Kidney (tissue), 14 donors: ENCODE results near the gene TMEM108. TPM values are rescaled to one million over a fixed set of nuclear protein-coding genes. Genes with fewer than 3 reads are reported as not detected.

ENCODE experiments used
- DNase-seq, 5 donors: peaks; one replicate each; pipeline ENCODE4 v3.0.0-alpha.2; 2013 to 2020
- FAIRE-seq: peaks from 2 replicates; lab custom pipeline; 2012; peaks lifted over from hg19 to GRCh38; lab: Jason Lieb, UNC
- H3K27ac ChIP-seq, 2 donors: one replicate each; pipeline ENCODE4 v1.7.0; 2013; ENCODE audit warnings: low read depth in 2 of 2, low read length in 2 of 2, inconsistent platforms in 1 of 2
- H3K27me3 ChIP-seq: one replicate; pipeline ENCODE4 v1.7.1; 2013; ENCODE audit warnings: low read length, inconsistent platforms; ENCODE audit not compliant: control insufficient read depth, insufficient read depth
- H3K36me3 ChIP-seq, 3 donors: one replicate each; pipeline versions ENCODE4 v1.7.0 to v1.7.1; 2013; ENCODE audit warnings: low read length in 3 of 3, control low read depth in 1 of 3, inconsistent platforms in 1 of 3; ENCODE audit not compliant: insufficient read depth in 3 of 3, control insufficient read depth in 2 of 3
- H3K4me1 ChIP-seq, 3 donors: one replicate each; pipeline versions ENCODE4 v1.7.0 to v1.7.1; 2013; ENCODE audit warnings: low read length in 3 of 3, inconsistent platforms in 1 of 3, low read depth in 1 of 3; ENCODE audit not compliant: control insufficient read depth in 2 of 3, insufficient read depth in 2 of 3
- H3K4me3 ChIP-seq, 3 donors: one replicate each; pipeline versions ENCODE4 v1.7.0 to v1.8.1; 2013; ENCODE audit warnings: low read length in 3 of 3, control low read depth in 1 of 3, inconsistent platforms in 1 of 3
- H3K9ac ChIP-seq, 3 donors: one replicate each; pipeline versions ENCODE4 v1.7.0 to v1.7.1; 2013; ENCODE audit warnings: low read length in 3 of 3, control low read depth in 1 of 3, inconsistent platforms in 1 of 3
- H3K9me3 ChIP-seq, 3 donors: one replicate each; pipeline versions ENCODE4 v1.7.0 to v1.7.1; 2013; ENCODE audit warnings: low read length in 3 of 3, control low read depth in 1 of 3, inconsistent platforms in 1 of 3; ENCODE audit not compliant: control insufficient read depth in 2 of 3, insufficient read depth in 1 of 3
- intact Hi-C: fragments of 100-400 bp; cut with DNase I; formaldehyde crosslinking; loops from one replicate; pipeline ENCODE4 v1.11.1; 2022
- polyA plus RNA-seq: library from polyadenylated mRNA; stranded (reverse); fragments of 350-450 nt; fragmentation: Illumina TruSeq; extraction: RNeasy Lipid Tissue Mini Kit (QIAGEN cat#74804); gene quantifications from one replicate; pipeline ENCODE4 v1.2.3, GENCODE V29; 2014; ENCODE audit warnings: low read depth, low replicate concordance; ENCODE audit not compliant: insufficient read depth
- total RNA-seq: library from RNA; stranded (reverse); fragmentation: NEBNext Ultra II Directional; extraction: Animal tissue kit (Norgen Biotek cat#: 25700); gene quantifications from one replicate; pipeline ENCODE4 v1.2.1, GENCODE V29; 2021
- TF ChIP-seq, protein P1 (sequence below): IDR thresholded peaks from 3 replicates; pipeline ENCODE4 v1.5.1; 2012; ENCODE audit warnings: mild to moderate bottlenecking, moderate library complexity, borderline replicate concordance; ENCODE audit not compliant: insufficient read depth; ENCODE audit errors: extremely low read depth
- donor health status: control.
- donor health status: control.
- donor health status: control.
- donor health status: control.
- donor health status: control.
- donor health status: DM: yes; HTN: yes; CAD: no.
- donor health status: Normal renal cell carcinoma (clear cell type).

TMEM108 gene
- total and polyA plus RNA-seq, 2 donors from 2014 or later: 0.91 to 1.5 TPM

DNA sequence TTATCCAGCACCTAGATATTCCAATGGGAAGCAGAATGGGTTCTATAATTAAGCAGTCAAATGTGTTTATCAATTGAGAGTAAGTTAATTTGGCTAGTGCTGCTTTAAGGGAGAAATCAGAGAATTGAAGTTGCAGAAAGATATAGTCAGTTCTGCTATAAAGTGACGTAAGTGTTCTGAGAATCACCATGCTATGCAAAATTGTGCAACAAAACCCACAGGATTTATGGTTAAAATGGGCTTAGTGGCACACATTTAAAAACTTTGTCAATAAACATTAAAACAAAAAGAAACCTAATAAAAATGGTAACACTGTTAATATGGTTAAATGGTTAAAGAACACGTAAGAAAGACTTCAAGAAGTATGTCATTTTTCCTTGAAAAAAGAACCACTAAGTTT lies 74.5 kb downstream of the TMEM108 start:
- H3K4me3 ChIP-seq: no peak overlapping the region
- DNase-seq (no peak), FAIRE-seq (no peak)
- no peak overlapping the region for H3K27ac ChIP-seq
- no peaks in the 10 kb centered on the region for H3K9me3 ChIP-seq
- TF ChIP-seq, protein P1, sequence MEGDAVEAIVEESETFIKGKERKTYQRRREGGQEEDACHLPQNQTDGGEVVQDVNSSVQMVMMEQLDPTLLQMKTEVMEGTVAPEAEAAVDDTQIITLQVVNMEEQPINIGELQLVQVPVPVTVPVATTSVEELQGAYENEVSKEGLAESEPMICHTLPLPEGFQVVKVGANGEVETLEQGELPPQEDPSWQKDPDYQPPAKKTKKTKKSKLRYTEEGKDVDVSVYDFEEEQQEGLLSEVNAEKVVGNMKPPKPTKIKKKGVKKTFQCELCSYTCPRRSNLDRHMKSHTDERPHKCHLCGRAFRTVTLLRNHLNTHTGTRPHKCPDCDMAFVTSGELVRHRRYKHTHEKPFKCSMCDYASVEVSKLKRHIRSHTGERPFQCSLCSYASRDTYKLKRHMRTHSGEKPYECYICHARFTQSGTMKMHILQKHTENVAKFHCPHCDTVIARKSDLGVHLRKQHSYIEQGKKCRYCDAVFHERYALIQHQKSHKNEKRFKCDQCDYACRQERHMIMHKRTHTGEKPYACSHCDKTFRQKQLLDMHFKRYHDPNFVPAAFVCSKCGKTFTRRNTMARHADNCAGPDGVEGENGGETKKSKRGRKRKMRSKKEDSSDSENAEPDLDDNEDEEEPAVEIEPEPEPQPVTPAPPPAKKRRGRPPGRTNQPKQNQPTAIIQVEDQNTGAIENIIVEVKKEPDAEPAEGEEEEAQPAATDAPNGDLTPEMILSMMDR: no peak
- H3K4me1 ChIP-seq: no peaks in the 10 kb centered on the region
- no peaks in the 10 kb centered on the region for H3K36me3 ChIP-seq
- no peaks in the 10 kb centered on the region for H3K27me3 ChIP-seq
- intact Hi-C loops: no loop called here
- H3K9ac ChIP-seq: no peak overlapping the region

DNA sequence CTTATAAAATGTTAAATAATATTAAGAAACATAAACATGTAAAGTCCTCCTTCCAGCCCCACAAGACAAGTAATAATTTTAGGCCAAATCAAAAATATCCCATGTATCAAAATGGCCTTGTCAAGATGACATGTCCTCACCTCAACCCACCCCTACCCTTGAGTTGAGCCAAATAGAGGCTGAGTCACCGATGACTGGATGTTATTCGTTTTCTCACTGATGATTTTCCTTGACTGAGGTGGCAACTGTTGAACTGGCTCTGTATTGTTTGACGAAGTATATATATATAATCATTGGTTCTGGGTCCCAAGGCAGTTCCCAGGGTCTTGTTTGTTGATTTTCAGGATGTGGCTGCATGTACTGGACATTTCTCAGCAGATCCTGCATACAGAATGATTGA lies 75.3 kb downstream of the TMEM108 start:
- FAIRE-seq: no peak
- H3K36me3 ChIP-seq: no peaks in the 10 kb centered on the region
- no peak overlapping the region for H3K27ac ChIP-seq
- no peak overlapping the region for H3K9ac ChIP-seq
- no peak overlapping the region for H3K4me3 ChIP-seq
- no peak for DNase-seq
- no peaks in the 10 kb centered on the region for H3K4me1 ChIP-seq
- TF ChIP-seq, protein P1: no peak
- intact Hi-C loops: no loop called here
- H3K27me3 ChIP-seq: no peaks in the 10 kb centered on the region
- no peaks in the 10 kb centered on the region for H3K9me3 ChIP-seq

DNA sequence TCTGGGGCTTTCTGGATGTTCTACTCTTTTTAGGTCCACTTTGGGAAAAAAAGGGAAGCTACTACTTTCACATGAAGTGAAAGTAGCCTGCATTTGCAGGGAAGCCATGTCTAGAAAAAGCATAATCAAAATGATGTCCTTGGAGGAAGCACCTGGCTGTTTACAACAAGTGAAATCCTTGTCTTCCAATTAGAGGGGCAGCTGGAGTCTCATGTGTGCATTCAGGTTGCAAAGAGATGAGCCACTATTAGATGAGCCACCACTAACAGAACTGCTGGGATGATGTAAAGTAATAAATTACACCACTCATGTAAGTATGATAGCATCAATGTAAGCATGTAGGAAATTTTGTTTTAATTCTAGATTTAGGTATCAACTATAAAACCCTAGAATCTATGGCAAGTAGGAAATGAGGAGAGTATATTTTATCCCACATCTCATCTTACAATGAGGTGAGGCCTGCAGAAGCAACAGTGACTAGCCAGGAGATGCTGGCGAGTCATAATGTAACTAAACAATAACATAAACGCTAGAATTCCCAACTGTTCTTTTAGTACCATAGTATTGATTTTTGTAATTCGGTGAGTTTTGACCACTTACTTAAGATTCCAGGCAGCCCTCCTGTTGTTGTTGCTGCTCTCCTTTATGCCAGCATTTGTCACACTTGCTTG lies 75.9 kb downstream of the TMEM108 start:
- TF ChIP-seq, protein P1: no peak
- no peak overlapping the region for H3K27ac ChIP-seq
- intact Hi-C loops: no loop called here

DNA sequence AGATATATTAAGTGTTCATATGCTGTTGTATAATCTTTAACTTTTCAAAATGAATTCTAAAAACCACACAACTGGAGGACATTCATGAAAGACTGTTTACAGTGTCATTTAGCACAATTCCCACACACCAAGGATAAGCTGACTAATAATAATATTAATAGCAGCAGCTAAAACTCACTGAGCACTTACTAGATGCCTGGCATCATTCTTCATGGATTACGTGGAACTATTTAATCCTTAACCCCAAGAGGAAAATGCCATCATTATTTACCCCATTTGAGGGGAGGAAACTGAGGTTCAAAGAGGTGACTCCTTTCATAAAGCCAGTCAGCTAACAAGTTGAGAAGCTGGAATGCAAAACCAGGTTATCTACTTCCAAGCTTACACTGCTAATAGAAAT lies 77.0 kb downstream of the TMEM108 start:
- H3K36me3 ChIP-seq: no peaks in the 10 kb centered on the region
- no peaks in the 10 kb centered on the region for H3K27me3 ChIP-seq
- no peak overlapping the region for H3K27ac ChIP-seq
- H3K9ac ChIP-seq: no peak overlapping the region
- TF ChIP-seq, protein P1: no peak
- no peak for DNase-seq
- H3K9me3 ChIP-seq: no peaks in the 10 kb centered on the region
- no peaks in the 10 kb centered on the region for H3K4me1 ChIP-seq
- intact Hi-C loops: no loop called here
- no peak overlapping the region for H3K4me3 ChIP-seq
- FAIRE-seq: no peak

More for the DNA sequence above, 75.9 kb downstream of the TMEM108 start:
- no peaks in the 10 kb centered on the region for H3K36me3 ChIP-seq
- FAIRE-seq (no peak), DNase-seq (no peak)
- no peaks in the 10 kb centered on the region for H3K4me1 ChIP-seq
- H3K9me3 ChIP-seq: no peaks in the 10 kb centered on the region
- H3K9ac ChIP-seq: no peak overlapping the region
- H3K4me3 ChIP-seq: no peak overlapping the region
- H3K27me3 ChIP-seq: no peaks in the 10 kb centered on the region
